Measurements from ENCODE around the gene TPPP.

DNA sequence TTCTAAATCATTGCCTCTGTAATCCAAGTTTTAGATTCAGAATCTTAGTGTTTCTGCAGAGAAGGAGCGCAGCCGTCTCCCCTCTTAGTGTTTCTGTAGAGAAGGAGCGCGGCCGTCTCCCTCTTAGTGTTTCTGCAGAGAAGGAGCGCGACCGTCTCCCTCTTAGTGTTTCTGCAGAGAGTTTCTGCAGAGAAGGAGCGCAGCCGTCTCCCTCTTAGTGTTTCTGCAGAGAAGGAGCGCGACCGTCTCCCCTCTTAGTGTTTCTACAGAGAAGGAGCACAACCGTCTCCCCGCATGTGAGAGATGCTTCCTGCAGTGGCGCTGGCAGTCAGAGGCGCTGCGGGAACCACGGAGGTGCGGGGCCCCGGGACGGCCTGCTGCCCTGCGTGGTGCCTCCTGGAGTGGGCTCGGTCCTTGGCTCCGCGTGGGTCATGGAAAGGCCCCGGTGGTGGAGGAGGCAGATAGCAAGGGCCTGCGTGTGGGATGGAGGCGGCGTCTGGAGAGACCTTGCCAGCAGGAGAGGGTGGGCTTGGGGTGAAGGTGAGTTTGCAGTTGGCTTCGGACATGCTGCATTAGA lies 70.1 kb downstream of the TPPP start:
- TF ChIP-seq, protein P1, sequence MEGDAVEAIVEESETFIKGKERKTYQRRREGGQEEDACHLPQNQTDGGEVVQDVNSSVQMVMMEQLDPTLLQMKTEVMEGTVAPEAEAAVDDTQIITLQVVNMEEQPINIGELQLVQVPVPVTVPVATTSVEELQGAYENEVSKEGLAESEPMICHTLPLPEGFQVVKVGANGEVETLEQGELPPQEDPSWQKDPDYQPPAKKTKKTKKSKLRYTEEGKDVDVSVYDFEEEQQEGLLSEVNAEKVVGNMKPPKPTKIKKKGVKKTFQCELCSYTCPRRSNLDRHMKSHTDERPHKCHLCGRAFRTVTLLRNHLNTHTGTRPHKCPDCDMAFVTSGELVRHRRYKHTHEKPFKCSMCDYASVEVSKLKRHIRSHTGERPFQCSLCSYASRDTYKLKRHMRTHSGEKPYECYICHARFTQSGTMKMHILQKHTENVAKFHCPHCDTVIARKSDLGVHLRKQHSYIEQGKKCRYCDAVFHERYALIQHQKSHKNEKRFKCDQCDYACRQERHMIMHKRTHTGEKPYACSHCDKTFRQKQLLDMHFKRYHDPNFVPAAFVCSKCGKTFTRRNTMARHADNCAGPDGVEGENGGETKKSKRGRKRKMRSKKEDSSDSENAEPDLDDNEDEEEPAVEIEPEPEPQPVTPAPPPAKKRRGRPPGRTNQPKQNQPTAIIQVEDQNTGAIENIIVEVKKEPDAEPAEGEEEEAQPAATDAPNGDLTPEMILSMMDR (IDR thresholded peaks at IDR 0.05): no peak
- TF ChIP-seq POLR2A (IDR thresholded peaks at IDR 0.05): no peak
